ENCODE results near the gene DHRSX. TPM values are rescaled to one million over a fixed set of nuclear protein-coding genes. Genes with fewer than 3 reads are reported as not detected.

Gene DHRSX
- total and polyA plus RNA-seq, 2 of the 8 experiments (the other 6 are each of a cell fraction or from before 2014, with no cell fraction given): 35.1 to 43.4 TPM

- Histone ChIP-seq H2BK20ac (ENCODE audit: low read length) (no peak overlapping the region), H3K23me2 (ENCODE audit: low read depth, low read length) (peaks cover 2% of the 10 kb centered on the region; the same call in 1 of the 2 replicates), H3K4me2 (ENCODE audit: insufficient read depth in 1 of 2, low read depth in 2 of 2, low read length in 2 of 2) (no peak overlapping the region), H3K9ac (replicated peaks in 1 of 4; ENCODE audit: extremely low read depth in 1 of 4, low read depth in 3 of 4, low read length in 3 of 4) (no peak overlapping the region), H4K8ac (ENCODE audit: extremely low read depth, insufficient read depth, low read length) (no peak overlapping the region; the same call in 1 of the 2 replicates), H2BK12ac (ENCODE audit: low read depth, low read length) (no peak overlapping the region), H3K27me3 (replicated peaks in 1 of 4; ENCODE audit: control insufficient read depth in 3 of 4, extremely low read depth in 1 of 4, insufficient read depth in 3 of 4, low read length in 3 of 4) (no peaks in the 10 kb centered on the region), H2BK15ac (ENCODE audit: low read length) (no peak overlapping the region), H3K4me1 (replicated peaks in 1 of 4; ENCODE audit: control insufficient read depth in 3 of 4, insufficient read depth in 4 of 4, low read length in 3 of 4) (peaks cover 4 to 11% (median 6%) of the 10 kb centered on the region in 4 experiments), H3K4me3 (ENCODE audit: extremely low read depth in 1 of 4, insufficient read depth in 2 of 4, low read depth in 3 of 4, low read length in 4 of 4) (no peak overlapping the region), H2AK5ac (ENCODE audit: low read depth, low read length) (no peak overlapping the region), H4K5ac (ENCODE audit: insufficient read length, low read depth, low read length) (no peak overlapping the region), H3K79me1 (ENCODE audit: low read depth, low read length) (peaks cover 20% of the 10 kb centered on the region), H3K18ac (ENCODE audit: extremely low read depth, low read length) (no peak overlapping the region), H3K79me2 (ENCODE audit: control insufficient read depth in 1 of 2, insufficient read depth in 2 of 2, low read length in 2 of 2) (peaks cover 0 to 85% of the 10 kb centered on the region in 2 experiments; a peak in 2 of 4 replicates), H3K27ac (ENCODE audit: low read depth, low read length) (no peak overlapping the region), H4K20me1 (replicated peaks in 1 of 2; ENCODE audit: control insufficient read depth in 1 of 2, insufficient read depth in 2 of 2, low read length in 2 of 2) (peaks cover 12 to 20% of the 10 kb centered on the region in 2 experiments), H3K23ac (ENCODE audit: insufficient read length) (no peak overlapping the region), H2AFZ (ENCODE audit: low read length) (no peak overlapping the region), H3K4ac (replicated peaks; ENCODE audit: insufficient read length, low read depth, low read length) (no peak overlapping the region), H3K14ac (ENCODE audit: insufficient read length) (no peak overlapping the region), H4K91ac (replicated peaks; ENCODE audit: insufficient read length, low read length) (no peak overlapping the region), H3K36me3 (ENCODE audit: control insufficient read depth in 2 of 4, insufficient read depth in 4 of 4, low read length in 3 of 4) (peaks cover 10 to 57% (median 36%) of the 10 kb centered on the region in 4 experiments; a peak in 7 of 8 replicates), H2BK120ac (replicated peaks; ENCODE audit: low read depth, low read length) (no peak overlapping the region), H2BK5ac (ENCODE audit: low read depth, low read length) (no peak overlapping the region), H3K9me3 (ENCODE audit: insufficient read depth in 2 of 2, low read depth in 1 of 2, low read length in 1 of 2) (no peaks in the 10 kb centered on the region), H3K56ac (replicated peaks; ENCODE audit: insufficient read length, low read depth, low read length) (no peak overlapping the region)
- ChIA-PET POLR2A (ENCODE audit: partially characterized antibody) (no interaction called here), CTCF (ENCODE audit: partially characterized antibody) (no interaction called here)
- WGBS, 2 experiments (ENCODE audit: extremely low coverage in 1 of 2, insufficient coverage in 1 of 2, insufficient read length in 1 of 2, insufficient replicate concordance in 2 of 2, low coverage in 1 of 2, low lambda C conversion rate in 2 of 2, missing lambda C conversion rate in 1 of 2): 95% methylated on average over 65 of the region's 65 CpGs; no CpG with 5 or more reads in 1 of the 2 experiments
- no peak for DNase-seq (ENCODE audit: low read depth in 1 of 2, low spot score in 2 of 2)
- no peak for FAIRE-seq
- no peak for TF ChIP-seq SIRT6 (IDR thresholded peaks at IDR 0.05; ENCODE audit: low read length)
- TF ChIP-seq TCF12 (IDR thresholded peaks at IDR 0.05; ENCODE audit: low read depth, low read length): no peak
- TF ChIP-seq RAD21 (IDR thresholded peaks at IDR 0.05 in 1 of 2, conservative IDR thresholded peaks at IDR 0.05 in 1 of 2; ENCODE audit: low read depth in 2 of 2, low read length in 2 of 2): no peak
- no peak for TF ChIP-seq FOSL1 (IDR thresholded peaks at IDR 0.05; ENCODE audit: insufficient read depth, low read depth, low read length)
- TF ChIP-seq NRF1 (IDR thresholded peaks at IDR 0.05; ENCODE audit: low read depth, low read length): no peak
- TF ChIP-seq PHF8 (conservative IDR thresholded peaks at IDR 0.05; ENCODE audit: low read depth, low read length): no peak
- no peak for TF ChIP-seq ZNF274 (IDR thresholded peaks at IDR 0.05; ENCODE audit: borderline replicate concordance, extremely low read depth, low read length)
These were observed 11.0 kb downstream of the DHRSX start for GRCh38 chrX:2489446-2490445.
